H9 (cell line): Measurements from ENCODE around the gene SLC35B2. TPM values are rescaled to one million over a fixed set of nuclear protein-coding genes. Genes with fewer than 3 reads are reported as not detected.
"Not testable (repeated sequence)": the region's sequence is repeated elsewhere in the genome, so short reads cannot be mapped to it uniquely, and the experiment has no call there.

ENCODE experiments used
- DNase-seq: peaks from one replicate; pipeline ENCODE4 v3.0.0-alpha.2; 2017
- H2AFZ ChIP-seq: one replicate; pipeline ENCODE4 v1.6.1; 2013; ENCODE audit warnings: mild to moderate bottlenecking, low read length, control low read depth, moderate library complexity
- H2AK5ac ChIP-seq: 2 replicates; pipeline ENCODE4 v1.6.1; 2013; ENCODE audit warnings: low read length, control low read depth, mixed read lengths; ENCODE audit not compliant: insufficient read length
- H2BK120ac ChIP-seq: one replicate; pipeline ENCODE4 v1.6.1; 2013; ENCODE audit warnings: low read depth, mild to moderate bottlenecking, low read length, control low read depth, inconsistent platforms; ENCODE audit not compliant: poor library complexity, severe bottlenecking
- H2BK12ac ChIP-seq: 2 replicates; pipeline ENCODE4 v1.6.1; 2013; ENCODE audit warnings: low read length, control low read depth, mixed read lengths, low read depth; ENCODE audit not compliant: insufficient read length
- H2BK15ac ChIP-seq: 2 replicates; pipeline ENCODE4 v1.6.1; 2013; ENCODE audit warnings: low read depth, low read length, control low read depth
- H2BK20ac ChIP-seq: one replicate; pipeline ENCODE4 v1.6.1; 2013; ENCODE audit warnings: low read depth, mild to moderate bottlenecking, low read length, control low read depth, inconsistent platforms; ENCODE audit not compliant: poor library complexity, severe bottlenecking
- H2BK5ac ChIP-seq: 2 replicates; pipeline ENCODE4 v1.6.1; 2013; ENCODE audit warnings: low read length, control low read depth, mixed read lengths; ENCODE audit not compliant: insufficient read length
- H3K14ac ChIP-seq: 2 replicates; pipeline ENCODE4 v1.6.1; 2013; ENCODE audit warnings: low read length, control low read depth; ENCODE audit not compliant: insufficient read depth
- H3K18ac ChIP-seq: 2 replicates; pipeline ENCODE4 v1.6.1; 2013; ENCODE audit warnings: low read depth, mild to moderate bottlenecking, mixed read lengths, low read length, control low read depth; ENCODE audit not compliant: insufficient read length
- H3K23ac ChIP-seq: 2 replicates; pipeline ENCODE4 v1.6.1; 2013; ENCODE audit warnings: low read length, control low read depth, mixed read lengths, low read depth; ENCODE audit not compliant: insufficient read length
- H3K23me2 ChIP-seq: 2 replicates; pipeline ENCODE4 v1.6.1; 2013; ENCODE audit warnings: low read depth, mild to moderate bottlenecking, mixed read lengths, low read length, control low read depth; ENCODE audit not compliant: insufficient read length, poor library complexity, severe bottlenecking
- H3K27ac ChIP-seq: 2 replicates; pipeline ENCODE4 v1.5.1; 2013; ENCODE audit warnings: low read length, control low read depth, mixed read lengths, low read depth; ENCODE audit not compliant: insufficient read length
- H3K27me3 ChIP-seq: 2 replicates; pipeline ENCODE4 v1.6.1; 2013; ENCODE audit warnings: low read length, control low read depth, inconsistent platforms; ENCODE audit not compliant: insufficient read depth
- H3K4ac ChIP-seq: 2 replicates; pipeline ENCODE4 v1.6.1; 2013; ENCODE audit warnings: low read depth, mild to moderate bottlenecking, control low read depth, inconsistent platforms, low read length, moderate library complexity
- H3K4me1 ChIP-seq: 2 replicates; pipeline ENCODE4 v1.6.1; 2013; ENCODE audit warnings: low read length, control low read depth, inconsistent platforms; ENCODE audit not compliant: insufficient read depth
- H3K4me2 ChIP-seq: 2 replicates; pipeline ENCODE4 v1.6.1; 2013; ENCODE audit warnings: low read length, control low read depth, mixed read lengths; ENCODE audit not compliant: insufficient read length, insufficient read depth
- H3K56ac ChIP-seq: 2 replicates; pipeline ENCODE4 v1.6.1; 2013; ENCODE audit warnings: low read depth, mild to moderate bottlenecking, mixed read lengths, low read length, control low read depth; ENCODE audit not compliant: insufficient read length
- H3K79me1 ChIP-seq: 2 replicates; pipeline ENCODE4 v1.6.1; 2013; ENCODE audit warnings: low read depth, mild to moderate bottlenecking, moderate library complexity, low read length, control low read depth, inconsistent platforms; ENCODE audit not compliant: insufficient read depth, poor library complexity, severe bottlenecking
- H3K79me2 ChIP-seq: 2 replicates; pipeline ENCODE4 v1.6.1; 2013; ENCODE audit warnings: low read length, control low read depth, inconsistent platforms; ENCODE audit not compliant: insufficient read depth
- H3K9ac ChIP-seq: 2 replicates; pipeline ENCODE4 v1.6.1; 2013; ENCODE audit warnings: low read length, control low read depth, mixed read lengths; ENCODE audit not compliant: insufficient read length; ENCODE audit errors: extremely low read depth
- H3K9me3 ChIP-seq: one replicate; pipeline ENCODE4 v1.6.1; 2013; ENCODE audit warnings: low read depth, low read length, inconsistent platforms; ENCODE audit not compliant: control insufficient read depth
- H3T11ph ChIP-seq: one replicate; pipeline ENCODE4 v1.6.1; 2013; ENCODE audit warnings: mild to moderate bottlenecking, low read length, control low read depth, inconsistent platforms
- H4K20me1 ChIP-seq: one replicate; pipeline ENCODE4 v1.6.1; 2013; ENCODE audit not compliant: control insufficient read depth, insufficient read length, insufficient read depth
- H4K5ac ChIP-seq: 2 replicates; pipeline ENCODE4 v1.6.1; 2013; ENCODE audit warnings: low read depth, mild to moderate bottlenecking, mixed read lengths, low read length, control low read depth; ENCODE audit not compliant: insufficient read length
- H4K8ac ChIP-seq: replicated peaks from 2 replicates; pipeline ENCODE4 v1.6.1; 2013; ENCODE audit warnings: low read length, control low read depth, mixed read lengths, low read depth; ENCODE audit not compliant: insufficient read length
- H4K91ac ChIP-seq: 2 replicates; pipeline ENCODE4 v1.6.1; 2013; ENCODE audit warnings: low read depth, mild to moderate bottlenecking, moderate library complexity, mixed read lengths, low read length, control low read depth; ENCODE audit not compliant: insufficient read length
- H3K27ac Mint-ChIP-seq, 3 experiments: 2 replicates in 2 of 3; 3 replicates in 1 of 3; pipeline ENCODE4 v1.8.0; 2020 to 2021; ENCODE audit warnings: mixed read lengths in 3 of 3, mild to moderate bottlenecking in 1 of 3, moderate library complexity in 1 of 3
- H3K27me3 Mint-ChIP-seq: 2 replicates; pipeline ENCODE4 v1.8.0; 2021; ENCODE audit warnings: low read depth, mild to moderate bottlenecking, moderate library complexity, mixed read lengths
- H3K36me3 Mint-ChIP-seq, 3 experiments: 2 replicates in 2 of 3; 3 replicates in 1 of 3; pipeline ENCODE4 v1.8.0; 2020 to 2021; ENCODE audit warnings: low read depth in 3 of 3, mixed read lengths in 3 of 3; ENCODE audit not compliant: insufficient read depth in 1 of 3
- H3K4me1 Mint-ChIP-seq, 2 experiments: 2 replicates each; pipeline ENCODE4 v1.8.0; 2020; ENCODE audit warnings: mixed read lengths in 2 of 2
- H3K4me3 Mint-ChIP-seq, 2 experiments: 2 replicates in 1 of 2; 3 replicates in 1 of 2; pipeline ENCODE4 v1.8.0; 2020 to 2021; ENCODE audit warnings: mild to moderate bottlenecking in 2 of 2, mixed read lengths in 2 of 2, moderate library complexity in 1 of 2
- H3K9me3 Mint-ChIP-seq, 2 experiments: 2 replicates in 1 of 2; 3 replicates in 1 of 2; pipeline ENCODE4 v1.8.0; 2020; ENCODE audit warnings: mild to moderate bottlenecking in 2 of 2, mixed read lengths in 2 of 2, moderate library complexity in 1 of 2
- CTCF ChIP-seq: fragments of 200-600 bp; sonication (generic); conservative IDR thresholded peaks from 3 replicates; pipeline ENCODE4 v1.8.0; 2021; ENCODE audit warnings: antibody characterized with exemption, mild to moderate bottlenecking
- WGBS: extraction: QIAGEN DNeasy Blood & Tissue Kit; methylation state at CpG from one replicate; pipeline ENCODE4 v1.1.7; 2013; ENCODE audit warnings: missing lambda C conversion rate, low lambda C conversion rate, mixed read lengths; ENCODE audit not compliant: insufficient read length; ENCODE audit errors: extremely low coverage; 5-methylcytosine and 5-hydroxymethylcytosine counted together
- total RNA-seq: library from RNA; stranded (reverse); gene quantifications from 2 replicates; pipeline ENCODE4 v1.2.1, GENCODE V29; 2021

The SLC35B2 gene
- total RNA-seq, 1 experiment from 2014 or later: 34.5 TPM

- Mint-ChIP-seq H3K4me3 (peak overlapping the region in 1 of 2 experiments; percentile 28; a peak in 1 of 5 replicates), H3K4me1 (peaks cover 29 to 33% of the 10 kb centered on the region in 2 experiments), H3K27ac (peak overlapping the region; percentile 2 to 96 (median 47); a peak in 4 of 7 replicates), H3K9me3 (no peaks in the 10 kb centered on the region; a peak in 1 of 5 replicates), H3K27me3 (no peaks in the 10 kb centered on the region), H3K36me3 (peaks cover 51 to 74% (median 71%) of the 10 kb centered on the region in 3 experiments)
- Histone ChIP-seq H3K9me3 (no peaks in the 10 kb centered on the region), H3K56ac (no peak overlapping the region), H2BK120ac (no peak overlapping the region), H2AFZ (no peak overlapping the region), H3K27ac (no peak overlapping the region), H3K4ac (no peak overlapping the region), H2BK20ac (no peak overlapping the region), H2AK5ac (no peak overlapping the region), H3K4me2 (no peak overlapping the region), H3K23me2 (peaks cover 3% of the 10 kb centered on the region), H3K79me1 (no peaks in the 10 kb centered on the region), H4K5ac (no peak overlapping the region), H4K8ac (no peak overlapping the region), H3K9ac (no peak overlapping the region), H3K27me3 (no peaks in the 10 kb centered on the region), H3K79me2 (no peaks in the 10 kb centered on the region), H2BK12ac (no peak overlapping the region), H3K14ac (no peak overlapping the region), H2BK15ac (no peak overlapping the region), H3K4me1 (no peaks in the 10 kb centered on the region; the same call in 1 of the 2 replicates), H3K23ac (no peak overlapping the region), H4K20me1 (no peaks in the 10 kb centered on the region), H2BK5ac (no peak overlapping the region), H3K18ac (no peak overlapping the region), H4K91ac (no peak overlapping the region), H3T11ph (no peak overlapping the region)
- no peak for TF ChIP-seq CTCF
- no CpG with 5 or more reads among the region's 16 CpGs for WGBS
- DNase-seq: no peak
Measured at GRCh38 chr6:44232676-44233566, 24.4 kb downstream of the SLC35B2 start.

- Mint-ChIP-seq H3K27ac (0 out of 7 replicates have a peak overlapping the region, but pooled peaks of 1 of the 3 experiments have one; percentile 53), H3K4me1 (peaks cover 25 to 41% of the 10 kb centered on the region in 2 experiments), H3K36me3 (peaks cover 54 to 81% (median 71%) of the 10 kb centered on the region in 3 experiments)
- H3K23ac ChIP-seq, H2BK15ac ChIP-seq, H3K4me1 ChIP-seq, H2AK5ac ChIP-seq, H2BK120ac ChIP-seq, H4K5ac ChIP-seq, H3K9me3 ChIP-seq, H3K27ac ChIP-seq, H3K4me2 ChIP-seq, H3K27me3 Mint-ChIP-seq, H4K8ac ChIP-seq, H3K79me2 ChIP-seq, H2BK12ac ChIP-seq, H2BK20ac ChIP-seq, H3K56ac ChIP-seq, H3K4ac ChIP-seq, H2BK5ac ChIP-seq, H2AFZ ChIP-seq, H3K79me1 ChIP-seq, H3K14ac ChIP-seq, H3T11ph ChIP-seq, H3K4me3 Mint-ChIP-seq, H3K27me3 ChIP-seq, H4K91ac ChIP-seq, H3K23me2 ChIP-seq, H3K9ac ChIP-seq, H4K20me1 ChIP-seq, DNase-seq, H3K18ac ChIP-seq, H3K9me3 Mint-ChIP-seq: not testable (repeated sequence)
- WGBS: no CpG with 5 or more reads among the region's 9 CpGs
Measured at GRCh38 chr6:44231426-44231825, 25.9 kb downstream of the SLC35B2 start.
